Measurements from ENCODE around the gene EGFL7. TPM values are rescaled to one million over a fixed set of nuclear protein-coding genes. Genes with fewer than 3 reads are reported as not detected.

Gene EGFL7
- total RNA-seq, 1 experiment from 2014 or later, result 38.0 TPM

DNA sequence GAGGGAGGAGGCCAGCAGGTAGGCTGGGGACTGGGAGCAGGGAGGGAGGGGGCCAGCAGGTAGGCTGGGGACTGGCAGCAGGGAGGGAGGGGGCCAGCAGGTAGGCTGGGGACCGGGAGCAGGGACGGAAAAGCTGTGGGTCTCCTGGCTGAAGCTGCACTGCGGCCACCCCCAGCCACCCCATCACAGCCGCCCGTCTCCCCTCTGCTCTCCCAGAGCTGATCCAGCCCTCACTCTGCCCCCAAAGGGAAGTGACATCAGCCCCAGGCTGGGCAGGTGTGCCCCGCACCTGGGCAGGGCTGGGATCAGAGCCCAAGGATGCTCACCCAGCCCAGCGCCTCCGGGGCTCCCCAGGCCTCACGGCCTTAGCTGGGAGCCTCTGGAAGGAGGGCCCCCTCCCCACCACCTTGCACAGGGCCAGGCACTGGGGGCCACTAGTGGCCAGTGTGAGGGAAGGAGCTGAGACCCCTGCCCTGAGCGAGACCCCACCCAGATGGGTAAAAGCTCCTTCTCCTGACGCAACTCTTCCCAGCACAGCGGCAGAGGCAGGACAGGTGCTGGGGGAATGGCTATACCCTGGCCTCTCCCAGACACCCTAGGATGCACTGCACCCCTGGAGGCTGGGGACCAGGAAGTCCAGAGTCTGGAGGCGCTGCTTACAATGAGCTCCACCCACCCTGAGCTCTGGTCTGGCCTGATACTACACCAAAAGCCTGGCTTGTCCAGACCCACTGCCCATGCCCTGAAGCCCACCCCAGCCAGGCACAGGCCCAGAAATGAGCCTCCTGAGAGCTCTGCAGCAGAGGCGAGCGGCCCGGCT lies 13.0 kb downstream of the EGFL7 start:
- no peak overlapping the region for H3K14ac ChIP-seq (ENCODE audit: insufficient read depth, low read length)
- H3K56ac ChIP-seq (ENCODE audit: insufficient read length, low read depth, low read length), result no peak overlapping the region
- H3K36me3 Mint-ChIP-seq (ENCODE audit: insufficient read depth in 1 of 3, low read depth in 3 of 3), result peaks cover 0 to 5% (median 0%) of the 10 kb centered on the region in 3 experiments; a peak in 4 of 7 replicates
- H3K23me2 ChIP-seq (ENCODE audit: insufficient read length, low read depth, low read length, poor library complexity, severe bottlenecking), result no peaks in the 10 kb centered on the region
- H3K27ac ChIP-seq (ENCODE audit: insufficient read length, low read depth, low read length), result no peak overlapping the region
- no peak overlapping the region for H2BK120ac ChIP-seq (ENCODE audit: low read depth, low read length, poor library complexity, severe bottlenecking)
- H2BK15ac ChIP-seq (ENCODE audit: low read depth, low read length), result no peak overlapping the region
- no peak overlapping the region for H4K5ac ChIP-seq (ENCODE audit: insufficient read length, low read depth, low read length)
- no peak overlapping the region for H2BK20ac ChIP-seq (ENCODE audit: low read depth, low read length, poor library complexity, severe bottlenecking)
- no peak overlapping the region for H4K91ac ChIP-seq (ENCODE audit: insufficient read length, low read depth, low read length)
- no peak for DNase-seq
- no peak overlapping the region for H3T11ph ChIP-seq (ENCODE audit: low read length)
- no peaks in the 10 kb centered on the region for H3K4me1 ChIP-seq (ENCODE audit: insufficient read depth, low read length)
- no peaks in the 10 kb centered on the region for H4K20me1 ChIP-seq (ENCODE audit: control insufficient read depth, insufficient read depth, insufficient read length)
- no peak overlapping the region for H2BK5ac ChIP-seq (ENCODE audit: insufficient read length, low read length)
- H3K79me2 ChIP-seq (ENCODE audit: insufficient read depth, low read length), result no peaks in the 10 kb centered on the region
- no peak overlapping the region for H3K18ac ChIP-seq (ENCODE audit: insufficient read length, low read depth, low read length)
- no peak overlapping the region; a peak in 1 of 7 replicates for H3K27ac Mint-ChIP-seq
- H3K79me1 ChIP-seq (ENCODE audit: insufficient read depth, low read depth, low read length, poor library complexity, severe bottlenecking), result no peaks in the 10 kb centered on the region
- no peak overlapping the region for H3K4ac ChIP-seq (ENCODE audit: low read depth, low read length)
- H2AK5ac ChIP-seq (ENCODE audit: insufficient read length, low read length), result no peak overlapping the region
- H3K4me2 ChIP-seq (ENCODE audit: insufficient read depth, insufficient read length, low read length), result no peak overlapping the region
- no peak overlapping the region for H3K4me3 Mint-ChIP-seq
- H2AFZ ChIP-seq (ENCODE audit: low read length), result no peak overlapping the region
- no peak overlapping the region for H3K9ac ChIP-seq (ENCODE audit: extremely low read depth, insufficient read length, low read length)
- H2BK12ac ChIP-seq (ENCODE audit: insufficient read length, low read depth, low read length), result no peak overlapping the region
- no peaks in the 10 kb centered on the region for H3K9me3 ChIP-seq (ENCODE audit: control insufficient read depth, low read depth, low read length)
- no peak overlapping the region for H3K23ac ChIP-seq (ENCODE audit: insufficient read length, low read depth, low read length)
- H3K27me3 ChIP-seq (ENCODE audit: insufficient read depth, low read length), result no peaks in the 10 kb centered on the region
- no CpG with 5 or more reads among the region's 16 CpGs for WGBS (ENCODE audit: extremely low coverage, insufficient read length, low lambda C conversion rate)
- H3K9me3 Mint-ChIP-seq, result no peaks in the 10 kb centered on the region
- no peak overlapping the region for H4K8ac ChIP-seq (replicated peaks; ENCODE audit: insufficient read length, low read depth, low read length)
- peaks cover 1% of the 10 kb centered on the region; the same call in 1 of the 2 replicates for H3K27me3 Mint-ChIP-seq (ENCODE audit: low read depth)
- H3K4me1 Mint-ChIP-seq, result peaks cover 2 to 7% of the 10 kb centered on the region in 2 experiments
- no peak for TF ChIP-seq CTCF (conservative IDR thresholded peaks at IDR 0.05)

Measured in H9 (cell line).